HUES48 (cell line): ENCODE data around the gene EPHA2.
"Not testable (repeated sequence)": the region's sequence is repeated elsewhere in the genome, so short reads cannot be mapped to it uniquely, and the experiment has no call there.

Source experiments
- H3K27ac ChIP-seq: one replicate; pipeline ENCODE4 v1.7.0; 2013; ENCODE audit warnings: low read depth, low read length, inconsistent platforms
- H3K27me3 ChIP-seq: 2 replicates; pipeline ENCODE4 v1.6.1; 2013; ENCODE audit warnings: mild to moderate bottlenecking, low read length; ENCODE audit not compliant: control insufficient read depth, insufficient read depth
- H3K36me3 ChIP-seq: 2 replicates; pipeline ENCODE4 v1.6.1; 2013; ENCODE audit warnings: low read length; ENCODE audit not compliant: control insufficient read depth, insufficient read depth
- H3K4me1 ChIP-seq: 2 replicates; pipeline ENCODE4 v1.6.1; 2013; ENCODE audit warnings: mild to moderate bottlenecking, low read length; ENCODE audit not compliant: control insufficient read depth, insufficient read depth
- H3K4me3 ChIP-seq: 2 replicates; pipeline ENCODE4 v1.5.1; 2013; ENCODE audit warnings: mild to moderate bottlenecking, low read depth, low read length
- H3K9ac ChIP-seq: 2 replicates; pipeline ENCODE4 v1.6.1; 2013; ENCODE audit warnings: mild to moderate bottlenecking, low read depth, low read length, moderate library complexity
- H3K9me3 ChIP-seq: 2 replicates; pipeline ENCODE4 v1.6.1; 2013; ENCODE audit warnings: low read length; ENCODE audit not compliant: control insufficient read depth, insufficient read depth

The EPHA2 gene

GRCh38 chr1:16165073-16165364, 9.2 kb upstream of the EPHA2 start:
- Histone ChIP-seq H3K27ac (peak overlapping the region; percentile 72), H3K27me3 (peaks cover 8% of the 10 kb centered on the region; the same call in 1 of the 2 replicates), H3K4me3 (no peak overlapping the region), H3K4me1 (peaks cover 36% of the 10 kb centered on the region), H3K9ac (no peak overlapping the region), H3K9me3 (no peaks in the 10 kb centered on the region), H3K36me3 (no peaks in the 10 kb centered on the region)

DNA sequence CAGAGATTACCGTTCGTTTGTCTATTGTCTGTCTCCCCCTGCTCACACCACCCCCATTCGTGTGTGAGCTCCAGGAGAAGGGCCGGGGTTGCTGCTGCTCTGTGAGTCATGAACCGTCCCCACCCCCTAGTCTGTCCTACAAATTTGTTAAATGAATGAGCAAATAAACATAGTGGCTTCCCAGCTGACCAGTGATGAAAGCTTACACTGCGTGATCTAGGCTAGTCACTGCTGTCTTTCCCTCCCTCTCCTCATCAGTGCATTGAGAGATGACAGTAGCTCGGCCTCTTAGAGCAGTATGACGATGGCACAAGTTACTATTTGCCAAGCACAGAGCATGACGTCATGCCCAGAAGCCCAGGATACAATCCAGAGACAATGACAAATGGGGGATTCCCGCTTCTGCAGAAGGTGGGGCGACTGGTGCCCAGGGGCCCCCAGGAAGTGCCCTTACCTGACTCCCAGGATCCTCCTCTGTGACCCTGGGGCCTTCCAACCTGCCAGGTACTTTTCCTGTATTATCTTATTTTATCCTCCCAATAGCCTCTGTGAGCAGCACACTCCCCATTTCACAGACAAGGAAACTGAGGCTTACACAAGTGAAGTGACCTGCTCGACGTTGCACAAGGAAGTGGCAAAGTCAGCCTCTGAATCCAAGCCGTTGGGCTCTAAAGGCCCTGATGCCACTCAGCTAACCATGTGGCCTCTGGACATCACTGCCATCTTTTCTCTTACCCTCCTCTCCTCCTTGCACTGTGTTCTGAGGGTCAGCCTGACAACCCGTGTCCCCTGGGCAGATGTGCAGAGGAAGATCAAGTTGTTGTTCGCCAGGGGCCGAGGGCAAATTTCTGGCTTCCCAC, 8.6 kb upstream of the EPHA2 start:
- peaks cover 8% of the 10 kb centered on the region; the same call in 1 of the 2 replicates for H3K27me3 ChIP-seq
- H3K4me3 ChIP-seq: no peak overlapping the region
- peak overlapping the region; percentile 72 for H3K27ac ChIP-seq
- no peaks in the 10 kb centered on the region for H3K36me3 ChIP-seq
- H3K9me3 ChIP-seq: no peaks in the 10 kb centered on the region
- H3K4me1 ChIP-seq: peaks cover 36% of the 10 kb centered on the region
- H3K9ac ChIP-seq: no peak overlapping the region

DNA sequence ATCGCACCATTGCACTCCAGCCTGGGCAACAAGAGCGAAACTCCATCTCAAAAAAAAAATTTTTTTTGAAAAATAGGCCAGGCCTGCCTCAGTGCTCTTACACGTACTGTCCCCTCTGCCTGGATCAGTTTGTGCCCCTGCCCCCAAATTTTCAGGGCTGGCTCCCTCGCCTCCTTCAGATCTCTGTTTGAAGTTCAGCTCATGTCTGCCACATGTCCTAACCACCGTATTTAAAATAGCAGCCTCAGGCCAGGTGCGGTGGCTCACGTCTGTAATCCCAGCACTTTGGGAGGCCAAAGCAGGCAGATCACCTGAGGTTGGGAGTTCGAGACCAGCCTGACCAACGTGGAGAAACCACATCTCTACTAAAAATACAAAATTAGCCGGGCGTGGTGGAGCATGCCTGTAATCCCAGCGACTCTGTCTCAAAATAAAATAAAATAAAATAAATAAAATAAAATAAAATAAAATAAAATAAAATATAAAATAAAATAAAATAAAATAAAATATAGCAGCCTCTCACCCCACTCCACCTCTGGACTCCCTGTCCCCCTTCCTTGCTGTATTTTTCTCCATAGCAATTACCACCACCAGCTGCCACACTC, 7.8 kb upstream of the EPHA2 start:
- not testable (repeated sequence) for H3K9ac ChIP-seq, H3K4me3 ChIP-seq, H3K36me3 ChIP-seq, H3K9me3 ChIP-seq, H3K27me3 ChIP-seq
- Histone ChIP-seq H3K4me1 (peaks cover 31% of the 10 kb centered on the region), H3K27ac (peak overlapping the region; percentile 72)

DNA sequence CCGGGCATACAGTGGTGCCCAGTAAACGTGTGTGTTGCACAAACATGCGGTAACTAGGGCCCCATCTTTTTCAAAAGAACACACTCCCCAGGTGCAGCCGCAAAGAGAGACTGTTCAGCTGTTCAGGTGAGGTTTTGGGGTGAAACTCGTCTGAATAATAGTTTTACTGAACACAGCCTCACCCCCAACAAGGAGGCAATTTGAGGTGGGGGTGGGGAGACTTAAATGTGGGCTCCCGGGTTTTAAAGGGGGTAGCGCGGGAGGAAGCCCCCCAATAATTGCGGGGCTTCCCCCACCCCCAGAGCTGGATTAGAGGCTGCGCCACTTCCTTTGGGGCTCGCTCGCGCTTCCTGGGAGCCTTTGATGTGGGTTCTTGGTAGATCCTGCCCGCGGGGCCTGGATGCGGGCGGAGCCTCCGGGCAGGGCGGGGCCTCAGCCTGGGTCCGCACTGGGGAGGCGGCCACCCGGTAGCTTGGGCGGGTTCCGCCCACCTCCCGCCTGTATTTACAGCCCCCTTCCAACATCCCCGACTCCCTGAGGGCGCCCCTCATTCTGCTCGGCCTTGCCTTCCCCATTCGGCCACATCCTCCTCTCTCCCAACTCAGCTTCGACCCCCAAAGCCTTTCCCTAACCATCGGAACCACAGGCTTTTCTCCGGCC, 6.4 kb upstream of the EPHA2 start:
- peak overlapping the region; percentile 37 for H3K27ac ChIP-seq
- peaks cover 24% of the 10 kb centered on the region for H3K4me1 ChIP-seq
- H3K36me3 ChIP-seq: no peaks in the 10 kb centered on the region
- H3K27me3 ChIP-seq: peaks cover 18% of the 10 kb centered on the region
- H3K9me3 ChIP-seq: no peaks in the 10 kb centered on the region
- no peak overlapping the region for H3K9ac ChIP-seq
- H3K4me3 ChIP-seq: peak overlapping the region; percentile 53

- H3K4me3 ChIP-seq: no peak overlapping the region
- H3K4me1 ChIP-seq: peaks cover 25% of the 10 kb centered on the region
- H3K36me3 ChIP-seq: no peaks in the 10 kb centered on the region
- no peak overlapping the region for H3K9ac ChIP-seq
- H3K27ac ChIP-seq: no peak overlapping the region
- no peaks in the 10 kb centered on the region for H3K9me3 ChIP-seq
- H3K27me3 ChIP-seq: peaks cover 24% of the 10 kb centered on the region
These were observed 5.8 kb upstream of the EPHA2 start for GRCh38 chr1:16161717-16162116.

DNA sequence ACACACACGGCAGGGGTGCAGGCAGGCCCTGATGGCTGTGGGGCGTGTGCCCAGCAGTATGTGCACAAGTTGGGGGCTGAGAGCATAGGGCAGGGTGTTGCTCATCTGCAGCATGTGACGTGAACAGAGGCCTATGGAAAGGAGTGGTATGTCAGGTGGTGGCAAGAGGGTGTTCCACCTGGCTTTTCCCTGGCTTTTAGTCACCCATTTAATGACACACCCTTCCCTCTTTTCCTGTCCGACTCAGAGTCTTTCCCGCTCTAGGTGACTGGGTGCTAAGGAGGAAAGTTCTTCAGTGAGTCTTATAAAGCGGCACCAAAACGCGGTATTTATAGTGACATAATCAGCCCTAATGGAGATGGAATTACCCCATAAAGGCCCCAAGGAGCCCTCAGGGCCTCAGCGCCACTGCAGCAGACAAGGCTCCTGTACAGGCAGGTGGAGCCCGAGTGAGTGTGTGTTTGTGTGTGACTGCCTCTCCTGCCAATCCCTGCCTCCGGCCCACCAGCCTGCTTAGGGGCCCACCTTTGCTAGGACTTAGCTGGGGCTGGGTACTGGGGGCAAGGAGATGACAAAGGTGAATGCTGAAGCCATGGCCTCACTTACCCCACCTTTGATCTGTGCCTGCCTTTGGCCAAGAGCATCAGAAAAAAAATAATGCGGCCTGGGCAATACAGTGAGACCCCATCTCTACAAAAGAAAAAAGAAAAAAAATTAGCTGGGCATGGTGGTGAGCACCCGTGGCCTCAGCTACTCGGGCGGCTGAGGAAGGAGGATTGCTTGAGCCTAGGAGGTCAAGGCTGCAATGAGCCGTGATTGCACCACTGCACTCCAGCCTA, 3.3 kb upstream of the EPHA2 start:
- no peaks in the 10 kb centered on the region for H3K9me3 ChIP-seq
- peaks cover 29% of the 10 kb centered on the region for H3K27me3 ChIP-seq
- no peak overlapping the region for H3K27ac ChIP-seq
- no peak overlapping the region for H3K9ac ChIP-seq
- no peaks in the 10 kb centered on the region for H3K36me3 ChIP-seq
- peaks cover 25% of the 10 kb centered on the region for H3K4me1 ChIP-seq
- no peak overlapping the region for H3K4me3 ChIP-seq

DNA sequence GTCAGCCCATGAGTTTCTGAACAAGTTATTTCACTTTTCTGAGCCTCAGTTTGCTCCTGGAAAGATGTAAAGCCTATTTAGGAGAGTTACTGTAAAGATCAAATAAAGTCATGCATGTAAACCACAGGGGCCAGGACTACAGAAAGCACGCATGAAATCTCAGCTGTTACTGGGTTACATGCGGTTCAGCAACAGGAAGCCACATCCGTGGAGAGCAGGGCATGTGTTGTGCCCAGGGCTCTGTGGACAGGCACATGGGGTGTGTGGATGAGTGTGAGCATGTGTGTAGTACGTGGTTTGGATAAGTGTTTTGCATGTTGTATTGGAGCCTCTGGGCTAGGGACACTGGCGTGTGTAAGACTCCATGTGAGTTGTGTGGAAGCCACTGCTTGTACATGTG, 2.2 kb upstream of the EPHA2 start:
- no peaks in the 10 kb centered on the region for H3K36me3 ChIP-seq
- no peaks in the 10 kb centered on the region for H3K9me3 ChIP-seq
- H3K4me3 ChIP-seq: no peak overlapping the region
- peaks cover 33% of the 10 kb centered on the region for H3K4me1 ChIP-seq
- H3K27me3 ChIP-seq: peaks cover 29% of the 10 kb centered on the region
- H3K9ac ChIP-seq: no peak overlapping the region
- H3K27ac ChIP-seq: no peak overlapping the region

DNA sequence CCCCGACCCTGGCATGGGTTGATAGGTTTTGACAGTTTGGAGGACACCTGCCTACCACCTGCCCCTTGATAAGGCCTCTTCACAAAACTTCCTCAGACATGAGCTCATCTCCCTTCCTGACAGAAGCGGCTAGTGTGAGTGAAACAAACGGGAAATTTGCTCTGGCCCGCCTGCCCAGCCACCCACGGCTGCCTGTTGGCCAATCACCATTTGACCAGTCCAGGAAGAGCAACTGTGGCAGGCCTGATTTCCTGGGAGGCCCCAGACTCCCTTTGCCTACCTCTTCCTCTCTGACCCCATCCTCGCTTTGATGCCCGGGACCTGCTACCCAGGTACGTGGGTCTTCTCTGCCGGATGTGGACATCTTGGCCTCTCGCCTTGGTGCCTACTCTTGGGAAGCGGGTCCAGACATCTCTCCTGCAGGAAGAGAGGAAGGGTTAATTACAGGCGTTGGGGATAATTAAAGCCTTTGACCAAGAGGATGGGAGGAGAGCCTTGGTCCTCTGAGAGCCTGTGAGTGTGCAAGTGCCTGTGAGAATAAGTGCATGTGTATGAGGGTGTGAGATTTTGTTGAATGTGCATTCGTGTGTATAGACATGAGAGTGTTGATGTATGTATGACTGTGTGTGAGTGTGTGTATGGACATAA, 1.1 kb upstream of the EPHA2 start:
- peaks cover 29% of the 10 kb centered on the region for H3K27me3 ChIP-seq
- no peak overlapping the region for H3K9ac ChIP-seq
- peaks cover 32% of the 10 kb centered on the region for H3K4me1 ChIP-seq

GRCh38 chr1:16153999-16154673, 1.7 kb downstream of the EPHA2 start:
- Histone ChIP-seq H3K9me3 (no peaks in the 10 kb centered on the region), H3K36me3 (peaks cover 13% of the 10 kb centered on the region), H3K4me3 (peak overlapping the region; percentile 85), H3K9ac (no peak overlapping the region), H3K4me1 (peaks cover 37% of the 10 kb centered on the region), H3K27ac (no peak overlapping the region), H3K27me3 (peaks cover 21% of the 10 kb centered on the region)

More for the DNA sequence above, 1.1 kb upstream of the EPHA2 start:
- no peaks in the 10 kb centered on the region for H3K9me3 ChIP-seq
- no peak overlapping the region for H3K4me3 ChIP-seq
- H3K27ac ChIP-seq: no peak overlapping the region
- H3K36me3 ChIP-seq: no peaks in the 10 kb centered on the region
